Heart right ventricle (tissue), 16 donors: ENCODE data around the gene TROAP. TPM values are rescaled to one million over a fixed set of nuclear protein-coding genes. Genes with fewer than 3 reads are reported as not detected.
"Not testable (repeated sequence)": the region's sequence is repeated elsewhere in the genome, so short reads cannot be mapped to it uniquely, and the experiment has no call there.

Experiments used
- ATAC-seq, 8 donors: fragments of 200-7000 bp; cut with Tn5 transposase; one replicate each; pipeline ENCODE4 v1.9.1; 2020; ENCODE audit warnings: mild to moderate bottlenecking in 8 of 8, moderate library complexity in 8 of 8, moderate number of reproducible peaks in 1 of 8
- DNase-seq, 2 donors: peaks; one replicate each; pipeline ENCODE4 v3.0.0-alpha.2; 2020
- H3K27ac ChIP-seq, 10 donors: fragments of 200-600 bp; sonication (generic) in 2 of 10; one replicate each; pipeline versions ENCODE4 v1.5.0 to v1.8.0; 2020 to 2022; ENCODE audit warnings: mild to moderate bottlenecking in 3 of 10
- H3K27me3 ChIP-seq, 7 donors: fragments of 200-600 bp; one replicate each; pipeline ENCODE4 v1.8.0; 2021 to 2022; ENCODE audit warnings: mild to moderate bottlenecking in 2 of 7
- H3K36me3 ChIP-seq, 9 donors: fragments of 200-600 bp; sonication (generic) in 1 of 9; one replicate each; pipeline versions ENCODE4 v1.5.0 to v1.8.0; 2020 to 2022; ENCODE audit warnings: mild to moderate bottlenecking in 2 of 9
- H3K4me1 ChIP-seq, 9 donors: fragments of 200-600 bp; sonication (generic) in 1 of 9; one replicate each; pipeline versions ENCODE4 v1.5.0 to v1.8.0; 2020 to 2022; ENCODE audit warnings: mild to moderate bottlenecking in 4 of 9
- H3K4me3 ChIP-seq, 10 donors: fragments of 200-600 bp; sonication (generic) in 2 of 10; one replicate each; pipeline versions ENCODE4 v1.5.0 to v1.8.0; 2020 to 2022; ENCODE audit warnings: mild to moderate bottlenecking in 7 of 10, moderate library complexity in 2 of 10
- H3K9me3 ChIP-seq, 11 donors: fragments of 200-600 bp in 10 of 11; sonication (generic) in 2 of 11; one replicate each; pipeline versions ENCODE4 v1.5.0 to v1.8.0; 2013 to 2022; ENCODE audit warnings: mild to moderate bottlenecking in 2 of 11, control low read depth in 1 of 11, moderate library complexity in 1 of 11
- CTCF ChIP-seq, 9 donors: fragments of 200-600 bp; sonication (generic) in 2 of 9; IDR thresholded peaks; one replicate each; pipeline versions ENCODE4 v1.5.0 to v1.8.0; 2021 to 2022; ENCODE audit warnings: antibody characterized with exemption in 9 of 9, mild to moderate bottlenecking in 5 of 9, moderate library complexity in 1 of 9
- WGBS, 2 donors: extraction: QIAGEN DNeasy Blood & Tissue Kit; methylation state at CpG; one replicate each; pipeline ENCODE4 v1.1.7; 2013; ENCODE audit warnings: inconsistent platforms in 1 of 2; 5-methylcytosine and 5-hydroxymethylcytosine counted together
- intact Hi-C, 10 donors: fragments of 100-400 bp; cut with DNase I; formaldehyde crosslinking; loops; one replicate each; pipeline versions ENCODE4 v1.11.1 to v1.14.2; 2022
- polyA plus RNA-seq, 2 donors: library from polyadenylated mRNA; stranded (reverse); fragments of 200-250 nt; gene quantifications; one replicate each; pipeline ENCODE4 v1.2.3, GENCODE V29; 2013
- total RNA-seq, 10 donors: library from RNA; stranded (reverse); fragmentation: NEBNext Ultra II Directional in 3 of 10; extraction: Animal tissue kit (Norgen Biotek cat#: 25700) in 3 of 10; gene quantifications; one replicate each; pipeline versions ENCODE4 v1.2.1 to v1.2.4, GENCODE V29; 2021 to 2023
- donor health status: Arrhythmogenic right ventricular cardiomyopathy.
- donor health status: ischemic (EF 13 %, LVEDD 7.1; RV severe dilation, severe dysfunction).
- donor health status: healthy with polysubstance abuse.
- donor health status: DM: no; HTN: yes; CAD: no.
- donor health status: DM: no; HTN: no; CAD: no.
- donor health status: ischemic (EF 25% LVEDD 6.9; RV normal size, moderate dysfunction).
- donor health status: ischemic (EF 25% LVEDD 5.7; RV mildly dilated, moderate dysfunction).
- donor health status: healthy.
- donor health status: DM: yes; HTN: yes; CAD: no.
- donor health status: Ischemic cardiomyopathy.
- donor health status: ischemic (EF 35%, LVEDD 5.7; RV mildly dilated, moderate dysfunction).
- donor health status: nonischemic (EF 11% LVEDD 7.7; RV severe dilation, severe dysfunction).
- donor health status: DM: yes; HTN: yes; CAD: no.
- donor health status: PGD.
- donor health status: ischemic (EF 29% LVEDD 5.4; RV normal size, mild dysfunction).
- donor health status: nonischemic (EF 23%, LVEDD 6.1; RV moderate dilation, normal function).

The TROAP gene
- total and polyA plus RNA-seq, 12 donors, result 0.20 to 4.9 (median 0.72) TPM; not detected in 3

GRCh38 chr12:49305762-49306510 lies 17.1 kb upstream of the TROAP start:
- no peak for TF ChIP-seq CTCF (IDR thresholded peaks at IDR 0.05)
- Histone ChIP-seq H3K36me3 (no peaks in the 10 kb centered on the region), H3K27ac (no peak overlapping the region), H3K4me1 (no peaks in the 10 kb centered on the region), H3K9me3 (no peaks in the 10 kb centered on the region), H3K4me3 (no peak overlapping the region), H3K27me3 (peaks cover 0 to 67% (median 37%) of the 10 kb centered on the region in 7 donors)
- 73 to 79% methylated on average over 6 of the region's 6 CpGs for WGBS, 2 donors
- intact Hi-C loops, result no loop called here
- DNase-seq (no peak), ATAC-seq (no peak)

- Histone ChIP-seq H3K27me3 (peaks cover 0 to 43% (median 12%) of the 10 kb centered on the region in 7 donors), H3K9me3 (no peaks in the 10 kb centered on the region), H3K27ac (no peak overlapping the region), H3K36me3 (no peaks in the 10 kb centered on the region), H3K4me3 (no peak overlapping the region), H3K4me1 (no peaks in the 10 kb centered on the region)
- TF ChIP-seq CTCF (IDR thresholded peaks at IDR 0.05), result no peak
- intact Hi-C loops, result no loop called here
- WGBS, 2 donors, result 82 to 93% methylated on average over 7 of the region's 7 CpGs
- ATAC-seq (no peak), DNase-seq (no peak)
Measured at GRCh38 chr12:49309386-49309785, 13.7 kb upstream of the TROAP start.

DNA sequence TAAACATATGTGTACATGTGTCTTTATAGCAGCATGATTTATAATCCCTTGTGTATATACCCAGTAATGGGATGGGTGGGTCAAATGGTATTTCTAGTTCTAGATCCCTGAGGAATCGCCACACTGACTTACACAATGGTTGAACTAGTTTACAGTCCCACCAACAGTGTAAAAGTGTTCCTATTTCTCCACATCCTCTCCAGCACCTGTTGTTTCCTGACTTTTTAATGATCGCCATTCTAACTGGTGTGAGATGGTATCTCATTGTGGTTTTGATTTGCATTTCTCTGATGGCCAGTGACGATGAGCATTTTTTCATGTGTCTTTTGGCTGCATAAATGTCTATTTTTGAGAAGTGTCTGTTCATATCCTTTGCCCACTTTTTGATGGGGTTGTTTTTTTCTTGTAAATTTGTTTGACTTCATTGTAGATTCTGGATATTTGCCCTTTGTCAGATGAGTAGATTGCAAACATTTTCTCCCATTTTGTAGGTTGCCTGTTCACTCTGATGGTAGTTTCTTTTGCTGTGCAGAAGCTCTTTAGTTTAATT lies 12.5 kb upstream of the TROAP start:
- H3K4me3 ChIP-seq, H3K36me3 ChIP-seq, H3K9me3 ChIP-seq, DNase-seq, intact Hi-C loops, H3K4me1 ChIP-seq, H3K27ac ChIP-seq, ATAC-seq: not testable (repeated sequence)
- H3K27me3 ChIP-seq, result peaks cover 0 to 43% (median 12%) of the 10 kb centered on the region in 7 donors
- WGBS, 2 donors, result 63 to 71% methylated on average over 2 of the region's 3 CpGs

DNA sequence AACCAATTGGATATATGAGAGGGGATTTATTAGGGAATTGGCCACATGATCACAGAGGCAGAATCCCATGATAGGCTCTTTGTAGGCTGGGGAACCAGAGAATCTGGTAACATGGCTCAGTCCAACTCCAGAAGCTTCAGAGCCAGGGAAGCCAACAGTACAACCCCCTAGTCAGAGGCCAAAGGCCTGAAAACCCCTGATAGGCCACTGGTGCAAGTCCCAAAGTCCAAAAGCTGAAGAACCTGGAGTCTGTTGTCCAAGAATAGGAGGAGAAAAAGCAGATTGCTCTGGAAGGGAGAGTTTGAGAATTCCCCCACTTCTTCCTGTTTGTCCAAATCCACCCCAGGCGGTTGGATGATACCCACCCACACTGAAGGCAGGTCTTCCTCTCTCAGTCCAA lies 8.2 kb upstream of the TROAP start:
- ATAC-seq (no peak), DNase-seq (no peak)
- Histone ChIP-seq H3K4me3 (no peak overlapping the region), H3K9me3 (no peaks in the 10 kb centered on the region), H3K27ac (no peak overlapping the region), H3K27me3 (peaks cover 0 to 5% (median 3%) of the 10 kb centered on the region in 7 donors), H3K36me3 (no peaks in the 10 kb centered on the region), H3K4me1 (no peaks in the 10 kb centered on the region)
- no peak for TF ChIP-seq CTCF (IDR thresholded peaks at IDR 0.05)
- WGBS, 2 donors, result 85 to 87% methylated on average over 1 of the region's 1 CpG
- intact Hi-C loops, result no loop called here

DNA sequence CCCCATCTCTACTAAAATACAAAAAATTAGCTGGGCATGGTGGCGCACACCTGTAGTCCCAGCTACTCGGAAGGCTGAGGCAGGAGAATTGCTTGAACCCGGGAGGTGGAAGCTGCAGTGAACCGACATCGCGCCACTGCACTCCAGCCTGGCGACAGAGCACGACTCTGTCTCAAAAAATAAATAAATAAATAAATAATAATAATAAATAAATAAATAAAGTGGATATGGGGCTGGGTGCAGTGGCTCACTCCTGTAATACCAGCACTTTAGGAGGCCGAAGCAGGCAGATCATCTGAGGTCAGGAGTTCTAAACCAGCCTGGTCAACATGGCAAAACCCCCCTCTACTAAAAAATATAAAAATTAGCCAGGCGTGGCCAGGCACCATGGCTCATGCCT lies 5.9 kb upstream of the TROAP start:
- WGBS, 2 donors, result 95 to 98% methylated on average over 10 of the region's 10 CpGs
- H3K9me3 ChIP-seq, H3K4me1 ChIP-seq, H3K36me3 ChIP-seq, H3K27ac ChIP-seq, H3K27me3 ChIP-seq, DNase-seq, H3K4me3 ChIP-seq, intact Hi-C loops, ATAC-seq: not testable (repeated sequence)

- H3K27ac ChIP-seq, H3K27me3 ChIP-seq, H3K4me3 ChIP-seq, ATAC-seq, H3K36me3 ChIP-seq, intact Hi-C loops, H3K9me3 ChIP-seq, DNase-seq: not testable (repeated sequence)
- WGBS, 2 donors, result 94 to 95% methylated on average over 9 of the region's 9 CpGs
- peaks cover 0 to 14% (median 6%) of the 10 kb centered on the region in 9 donors for H3K4me1 ChIP-seq
Measured at GRCh38 chr12:49320411-49321103, 2.5 kb upstream of the TROAP start.
